ENCODE results near the gene MAPKAPK2. TPM values are rescaled to one million over a fixed set of nuclear protein-coding genes. Genes with fewer than 3 reads are reported as not detected.

MAPKAPK2 gene
- total RNA-seq, 1 donor from 2014 or later = 62.4 TPM

- H3K36me3 Mint-ChIP-seq (ENCODE audit: unreplicated experiment) = peaks cover 12% of the 10 kb centered on the region
- no peak for DNase-seq (ENCODE audit: extremely low spot score, unreplicated experiment)
- no peak for TF ChIP-seq CTCF (IDR thresholded peaks at IDR 0.05)
- H3K27me3 Mint-ChIP-seq (ENCODE audit: unreplicated experiment) = no peaks in the 10 kb centered on the region
- H3K9me3 Mint-ChIP-seq (ENCODE audit: unreplicated experiment) = no peaks in the 10 kb centered on the region
- peaks cover 16% of the 10 kb centered on the region for H3K4me1 Mint-ChIP-seq (ENCODE audit: unreplicated experiment)
- H3K4me3 Mint-ChIP-seq (ENCODE audit: unreplicated experiment) = no peak overlapping the region
- no peak overlapping the region for H3K27ac Mint-ChIP-seq (ENCODE audit: unreplicated experiment)
These were observed 50.9 kb downstream of the MAPKAPK2 start for GRCh38 chr1:206735553-206736031.

GRCh38 chr1:206736878-206737728, 52.4 kb downstream of the MAPKAPK2 start:
- H3K36me3 Mint-ChIP-seq (ENCODE audit: unreplicated experiment) = peaks cover 10% of the 10 kb centered on the region
- H3K27ac Mint-ChIP-seq (ENCODE audit: unreplicated experiment) = no peak overlapping the region
- H3K4me1 Mint-ChIP-seq (ENCODE audit: unreplicated experiment) = peaks cover 16% of the 10 kb centered on the region
- H3K4me3 Mint-ChIP-seq (ENCODE audit: unreplicated experiment) = no peak overlapping the region
- H3K27me3 Mint-ChIP-seq (ENCODE audit: unreplicated experiment) = no peaks in the 10 kb centered on the region
- DNase-seq (ENCODE audit: extremely low spot score, unreplicated experiment) = no peak
- TF ChIP-seq CTCF (IDR thresholded peaks at IDR 0.05) = no peak
- no peaks in the 10 kb centered on the region for H3K9me3 Mint-ChIP-seq (ENCODE audit: unreplicated experiment)

- Mint-ChIP-seq H3K27me3 (ENCODE audit: unreplicated experiment) (no peaks in the 10 kb centered on the region), H3K4me3 (ENCODE audit: unreplicated experiment) (no peak overlapping the region), H3K9me3 (ENCODE audit: unreplicated experiment) (no peaks in the 10 kb centered on the region), H3K36me3 (ENCODE audit: unreplicated experiment) (peaks cover 5% of the 10 kb centered on the region), H3K4me1 (ENCODE audit: unreplicated experiment) (peaks cover 16% of the 10 kb centered on the region), H3K27ac (ENCODE audit: unreplicated experiment) (no peak overlapping the region)
- TF ChIP-seq CTCF (IDR thresholded peaks at IDR 0.05) = no peak
- no peak for DNase-seq (ENCODE audit: extremely low spot score, unreplicated experiment)
These were observed 53.1 kb downstream of the MAPKAPK2 start for GRCh38 chr1:206737729-206738201.

- Mint-ChIP-seq H3K27ac (ENCODE audit: unreplicated experiment) (no peak overlapping the region), H3K4me1 (ENCODE audit: unreplicated experiment) (peaks cover 16% of the 10 kb centered on the region), H3K9me3 (ENCODE audit: unreplicated experiment) (no peaks in the 10 kb centered on the region), H3K4me3 (ENCODE audit: unreplicated experiment) (no peak overlapping the region), H3K27me3 (ENCODE audit: unreplicated experiment) (no peaks in the 10 kb centered on the region), H3K36me3 (ENCODE audit: unreplicated experiment) (peaks cover 5% of the 10 kb centered on the region)
- peak; percentile 38 for TF ChIP-seq CTCF (IDR thresholded peaks at IDR 0.05)
- DNase-seq (ENCODE audit: extremely low spot score, unreplicated experiment) = no peak
These were observed 54.0 kb downstream of the MAPKAPK2 start for GRCh38 chr1:206738370-206739366.
